T-helper 2 cell treated with Interferon-gamma antibody and Interleukin-4, amounts not matched to agents 5 μg/mL and 100 μg/mL, for 36 hours (primary cell): ENCODE results near the gene ATF3.

ENCODE experiments used
- DNase-seq: peaks from one replicate; pipeline ENCODE4 v3.0.0; 2021; ENCODE audit warnings: low spot score
- H3K27ac Mint-ChIP-seq: one replicate; pipeline ENCODE4 v1.8.0; 2021; ENCODE audit warnings: mild to moderate bottlenecking, mixed read lengths
- H3K27me3 Mint-ChIP-seq: one replicate; pipeline ENCODE4 v1.8.0; 2021; ENCODE audit warnings: low read depth, mixed read lengths
- H3K36me3 Mint-ChIP-seq: one replicate; pipeline ENCODE4 v1.8.0; 2021; ENCODE audit warnings: low read depth, mixed read lengths
- H3K4me1 Mint-ChIP-seq: one replicate; pipeline ENCODE4 v1.8.0; 2021; ENCODE audit warnings: low read depth, mixed read lengths
- H3K4me3 Mint-ChIP-seq: one replicate; pipeline ENCODE4 v1.8.0; 2022; ENCODE audit warnings: mild to moderate bottlenecking, moderate library complexity, mixed read lengths
- H3K9me3 Mint-ChIP-seq: one replicate; pipeline ENCODE4 v1.8.0; 2021; ENCODE audit warnings: mixed read lengths

ATF3 gene

DNA sequence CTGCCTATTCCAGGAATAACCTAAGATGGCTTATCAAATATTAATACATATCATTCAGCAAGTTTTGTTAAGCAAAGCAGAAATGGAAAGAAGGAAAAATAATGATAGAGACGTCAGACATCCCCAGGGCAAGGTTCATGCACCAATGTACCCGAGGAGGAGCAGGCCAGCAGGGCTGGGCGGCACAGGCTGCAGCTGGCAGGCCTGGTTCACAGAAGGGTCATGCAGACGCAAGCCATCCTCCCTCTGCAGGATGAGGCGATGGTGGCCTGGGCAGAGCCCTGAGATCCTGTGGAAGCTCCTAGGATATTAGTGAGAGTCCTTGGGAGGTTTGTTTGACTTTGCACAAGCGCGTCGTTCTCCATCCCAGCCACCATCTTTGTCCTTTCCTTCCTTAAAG lies 61.0 kb downstream of the ATF3 start:
- peaks cover 37% of the 10 kb centered on the region for H3K4me1 Mint-ChIP-seq
- no peaks in the 10 kb centered on the region for H3K36me3 Mint-ChIP-seq
- H3K27me3 Mint-ChIP-seq, result no peaks in the 10 kb centered on the region
- H3K27ac Mint-ChIP-seq, result no peak overlapping the region
- DNase-seq, result peak; percentile 3
- H3K9me3 Mint-ChIP-seq, result no peaks in the 10 kb centered on the region
- H3K4me3 Mint-ChIP-seq, result no peak overlapping the region

DNA sequence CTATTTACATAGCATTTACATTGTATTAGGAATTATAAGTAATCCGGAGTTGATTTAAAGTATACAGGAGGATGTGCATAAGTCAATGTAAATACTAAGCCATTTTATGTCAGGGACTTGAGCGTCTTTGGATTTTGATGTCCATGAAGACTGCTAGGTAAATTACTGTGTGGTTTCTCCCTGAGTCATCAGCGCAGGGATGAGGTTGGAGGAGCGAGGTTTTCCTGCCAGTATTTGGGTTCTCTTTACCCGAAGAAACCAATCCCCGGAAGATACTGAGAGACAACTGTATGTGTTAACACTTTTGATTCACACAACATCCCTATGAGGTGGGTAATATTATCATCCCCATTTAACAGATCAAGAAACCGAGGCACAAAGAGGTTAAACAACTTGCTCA lies 61.7 kb downstream of the ATF3 start:
- Mint-ChIP-seq H3K27me3 (no peaks in the 10 kb centered on the region), H3K4me3 (no peak overlapping the region), H3K9me3 (no peaks in the 10 kb centered on the region), H3K27ac (no peak overlapping the region), H3K36me3 (no peaks in the 10 kb centered on the region), H3K4me1 (peaks cover 32% of the 10 kb centered on the region)
- peak; percentile 1 for DNase-seq
